EL (cell line): Measurements from ENCODE around the gene ATP6V1B1.

Experiments used
- DNase-seq: peaks from one replicate; pipeline ENCODE4 v3.0.0-alpha.2; 2016

The ATP6V1B1 gene

GRCh38 chr2:70902067-70902442, 33.6 kb upstream of the ATP6V1B1 start:
- DNase-seq, result no peak

- DNase-seq, result no peak
These were observed 33.1 kb upstream of the ATP6V1B1 start for GRCh38 chr2:70902579-70902978.

GRCh38 chr2:70903171-70903570, 32.5 kb upstream of the ATP6V1B1 start:
- DNase-seq, result no peak

GRCh38 chr2:70903641-70904340, 31.9 kb upstream of the ATP6V1B1 start:
- DNase-seq, result no peak

GRCh38 chr2:70904371-70905216, 31.1 kb upstream of the ATP6V1B1 start:
- no peak for DNase-seq

GRCh38 chr2:70905443-70906421, 30.0 kb upstream of the ATP6V1B1 start:
- no peak for DNase-seq

GRCh38 chr2:70906439-70907005, 29.2 kb upstream of the ATP6V1B1 start:
- no peak for DNase-seq

- DNase-seq, result no peak
These were observed 28.3 kb upstream of the ATP6V1B1 start for GRCh38 chr2:70907130-70908057.

GRCh38 chr2:70916291-70916690, 19.4 kb upstream of the ATP6V1B1 start:
- no peak for DNase-seq

- DNase-seq, result no peak
These were observed 17.7 kb upstream of the ATP6V1B1 start for GRCh38 chr2:70918016-70918415.

- peak; percentile 73 for DNase-seq
These were observed 15.9 kb upstream of the ATP6V1B1 start for GRCh38 chr2:70919672-70920366.

GRCh38 chr2:70920367-70920715, 15.4 kb upstream of the ATP6V1B1 start:
- no peak for DNase-seq

GRCh38 chr2:70921031-70921430, 14.7 kb upstream of the ATP6V1B1 start:
- no peak for DNase-seq

- DNase-seq, result peak; percentile 29
These were observed 13.9 kb upstream of the ATP6V1B1 start for GRCh38 chr2:70921839-70922234.

- DNase-seq, result no peak
These were observed 13.2 kb upstream of the ATP6V1B1 start for GRCh38 chr2:70922235-70923234.

- DNase-seq, result no peak
These were observed 12.2 kb upstream of the ATP6V1B1 start for GRCh38 chr2:70923378-70924015.

- no peak for DNase-seq
These were observed 9.7 kb upstream of the ATP6V1B1 start for GRCh38 chr2:70926042-70926441.

- no peak for DNase-seq
These were observed 8.6 kb upstream of the ATP6V1B1 start for GRCh38 chr2:70927138-70927537.

GRCh38 chr2:70927641-70928040, 8.1 kb upstream of the ATP6V1B1 start:
- no peak for DNase-seq
